K562 (cell line): ENCODE data around the gene PNMA8A. TPM values are rescaled to one million over a fixed set of nuclear protein-coding genes. Genes with fewer than 3 reads are reported as not detected.

Experiments
- ATAC-seq: fragments of 200-7000 bp; cut with Tn5 transposase; 3 replicates; pipeline ENCODE4 v1.9.1; 2020; ENCODE audit warnings: moderate library complexity
- BruUV-seq: library from RNA; stranded (reverse); fragments of 400-500 nt; replicated peaks from 2 replicates; lab custom pipeline; 2021; lab: Mats Ljungman, UMichigan
- CTCF ChIA-PET: fragments of 300-600 bp; formaldehyde crosslinking; extraction: SDS; loops from one replicate; lab custom pipeline; 2021; ENCODE audit warnings: low intra/inter-chr PET ratio; lab: Yijun Ruan, JAX
- POLR2A ChIA-PET: fragments of 300-600, 350-650 bp; sonication (Branson Sonifier 250); formaldehyde crosslinking; extraction: SDS; loops from one replicate; lab custom pipeline; 2021; ENCODE audit warnings: antibody characterized with exemption, inconsistent platforms; lab: Yijun Ruan, JAX
- DNase-seq, 4 experiments: peaks; one replicate each; pipeline versions ENCODE4 v3.0.0 to v3.0.0-alpha.2; 2011 to 2018; ENCODE audit warnings: low spot score in 3 of 4, mixed read lengths in 3 of 4; ENCODE audit errors: extremely low read depth in 1 of 4
- FAIRE-seq: peaks from 2 replicates; lab custom pipeline; 2011; peaks lifted over from hg19 to GRCh38; lab: Jason Lieb, UNC
- H2AFZ ChIP-seq: 2 replicates; pipeline ENCODE4 v1.6.0; 2011; ENCODE audit warnings: low read depth, low read length, control low read depth, inconsistent platforms
- H3K27ac ChIP-seq: fragments of 200-600 bp; 3 replicates; pipeline ENCODE4 v1.8.0; 2011; ENCODE audit warnings: low read depth, mild to moderate bottlenecking, control low read depth, inconsistent platforms, low read length, moderate library complexity, mixed read lengths; ENCODE audit errors: extremely low read depth
- H3K27me3 ChIP-seq, 2 experiments: fragments of 300-600 bp in 1 of 2; 2 replicates in 1 of 2; 3 replicates in 1 of 2; pipeline versions ENCODE4 v1.6.0 to v1.8.0; 2011; ENCODE audit warnings: inconsistent platforms in 2 of 2, low read length in 2 of 2, mild to moderate bottlenecking in 1 of 2, mixed read lengths in 1 of 2, moderate library complexity in 1 of 2; ENCODE audit not compliant: control insufficient read depth in 2 of 2, insufficient read depth in 2 of 2
- H3K36me3 ChIP-seq: fragments of 300-600 bp; 3 replicates; pipeline ENCODE4 v1.8.0; 2011; ENCODE audit warnings: mild to moderate bottlenecking, low read length, inconsistent platforms; ENCODE audit not compliant: control insufficient read depth, insufficient read depth
- H3K4me1 ChIP-seq, 2 experiments: fragments of 200-600 bp in 1 of 2; replicated peaks in 1 of 2; 2 replicates in 1 of 2; 3 replicates in 1 of 2; pipeline versions ENCODE4 v1.5.1 to v1.8.0; 2011; ENCODE audit warnings: inconsistent platforms in 2 of 2, low read length in 2 of 2, mild to moderate bottlenecking in 1 of 2, mixed read lengths in 1 of 2, moderate library complexity in 1 of 2; ENCODE audit not compliant: control insufficient read depth in 2 of 2, insufficient read depth in 2 of 2
- H3K4me2 ChIP-seq: 2 replicates; pipeline ENCODE4 v1.6.1; 2011; ENCODE audit warnings: low read length, control low read depth, inconsistent platforms, mixed read lengths; ENCODE audit not compliant: insufficient read depth
- H3K4me3 ChIP-seq: fragments of 200-600 bp; sonication (generic), shearing (Covaris generic); 2 replicates; pipeline ENCODE4 v1.5.1; 2016; ENCODE audit warnings: control low read depth, inconsistent platforms
- H3K79me2 ChIP-seq: fragments of 200-600 bp; 3 replicates; pipeline ENCODE4 v1.8.0; 2011; ENCODE audit warnings: low read length, inconsistent platforms; ENCODE audit not compliant: control insufficient read depth, insufficient read depth
- H3K9ac ChIP-seq, 2 experiments: 2 replicates each; pipeline versions ENCODE4 v1.6.0 to v1.6.1; 2011; ENCODE audit warnings: low read depth in 2 of 2, low read length in 2 of 2, control low read depth in 1 of 2, inconsistent platforms in 1 of 2, mild to moderate bottlenecking in 1 of 2, mixed read lengths in 1 of 2; ENCODE audit not compliant: insufficient read depth in 1 of 2
- H3K9me1 ChIP-seq: one replicate; pipeline ENCODE4 v1.6.0; 2011; ENCODE audit warnings: inconsistent platforms, mild to moderate bottlenecking, low read length, moderate library complexity; ENCODE audit not compliant: control insufficient read depth, insufficient read depth
- H3K9me3 ChIP-seq: replicated peaks from 2 replicates; pipeline ENCODE4 v1.5.1; 2011; ENCODE audit warnings: low read depth, low read length, inconsistent platforms; ENCODE audit not compliant: control insufficient read depth, insufficient read depth
- H4K20me1 ChIP-seq: replicated peaks from 2 replicates; pipeline ENCODE4 v1.6.1; 2011; ENCODE audit warnings: low read length, inconsistent platforms, mixed read lengths; ENCODE audit not compliant: control insufficient read depth, insufficient read depth
- HCFC1 ChIP-seq: IDR thresholded peaks from 2 replicates; pipeline ENCODE4 v1.6.1; 2012; ENCODE audit warnings: low read depth, low read length, improper control_type of control experiment
- PRPF4 ChIP-seq: fragments of 200-400 bp; formaldehyde crosslinking; IDR thresholded peaks from one replicate; pipeline ENCODE4 v1.6.1; 2017; ENCODE audit warnings: low read length, low read depth, mild to moderate bottlenecking; ENCODE audit not compliant: insufficient read depth, poor library complexity, severe bottlenecking
- SREBF1 ChIP-seq: fragments of 150-350 bp; IDR thresholded peaks from 2 replicates; pipeline ENCODE4 v1.6.1; 2014; ENCODE audit warnings: antibody characterized with exemption, low read depth, low read length, borderline replicate concordance
- ZNF3 ChIP-seq: fragments of 250-450 bp; sonication (Bioruptor Pico); IDR thresholded peaks from 2 replicates; pipeline ENCODE4 v1.5.0; 2021; ENCODE audit warnings: mild to moderate bottlenecking, moderate library complexity
- WGBS: fragments of 100-300 bp; shearing (Covaris generic); methylation state at CpG from one replicate; pipeline ENCODE4 v1.1.6; 2016; ENCODE audit warnings: low coverage, mixed read lengths; ENCODE audit not compliant: insufficient coverage; ENCODE audit errors: missing lambda C conversion rate; 5-methylcytosine and 5-hydroxymethylcytosine counted together
- in situ Hi-C: fragments of 300-500 bp; cut with MboI; formaldehyde crosslinking; loops from 4 replicates; pipeline ENCODE4 v1.15.0; 2018; ENCODE audit warnings: inconsistent platforms, mixed read lengths
- intact Hi-C: fragments of 100-400 bp; cut with micrococcal nuclease; formaldehyde crosslinking; loops from 2 replicates; pipeline ENCODE4 v1.14.2; 2022
- polyA plus RNA-seq, 8 experiments: library from polyadenylated mRNA; depleted of rRNA in 4 of 8; stranded (reverse) in 5 of 8; unstranded in 3 of 8; fragments of >200 nt; fragmentation: Nextera tagmentation in 2 of 8; fragmentation: Illumina TruSeq in 1 of 8; extraction: Ambion mirVana in 2 of 8; extraction: Trizol in 1 of 8; gene quantifications; 2 replicates each; pipeline versions ENCODE4 v1.2.1 to v1.2.3, GENCODE V29; 2011 to 2014; ENCODE audit warnings: inconsistent platforms in 1 of 8, missing spikeins in 1 of 8
- total RNA-seq, 7 experiments: library from RNA; depleted of rRNA in 6 of 7; stranded (reverse); fragments of >200 nt in 6 of 7; fragmentation: Illumina TruSeq in 2 of 7; extraction: Trizol in 2 of 7; gene quantifications; 2 replicates each; pipeline versions ENCODE4 v1.2.1 to v1.2.3, GENCODE V29; 2011 to 2021; ENCODE audit warnings: low replicate concordance in 1 of 7
- TF ChIP-seq, protein P1 (sequence below), 3 experiments: IDR thresholded peaks in 2 of 3; conservative IDR thresholded peaks in 1 of 3; 2 replicates each; pipeline ENCODE4 v1.5.1; 2011 to 2012; ENCODE audit warnings: low read length in 3 of 3, mild to moderate bottlenecking in 3 of 3, control low read depth in 2 of 3, improper control_type of control experiment in 1 of 3, inconsistent platforms in 1 of 3, low read depth in 1 of 3, mixed read lengths in 1 of 3, moderate library complexity in 1 of 3; ENCODE audit not compliant: insufficient read depth in 2 of 3

PNMA8A gene
- total and polyA plus RNA-seq, 9 of the 15 experiments (the other 6 are each of a cell fraction or from before 2014, with no cell fraction given), result 6.6 to 23.8 (median 14.9) TPM

- POLR2A ChIA-PET, result no interaction called here
- Histone ChIP-seq H3K27me3 (peaks cover 64 to 88% of the 10 kb centered on the region in 2 experiments), H3K4me3 (no peak overlapping the region), H3K27ac (no peak overlapping the region), H2AFZ (no peak overlapping the region), H3K9ac (no peak overlapping the region), H3K9me1 (no peaks in the 10 kb centered on the region), H3K36me3 (no peaks in the 10 kb centered on the region), H3K9me3 (no peaks in the 10 kb centered on the region; the same call in 1 of the 2 replicates), H4K20me1 (peaks cover 16% of the 10 kb centered on the region), H3K79me2 (no peaks in the 10 kb centered on the region)
- FAIRE-seq, result no peak
- no peak for DNase-seq
- 2% methylated on average over 18 of the region's 18 CpGs for WGBS
- CTCF ChIA-PET, result interaction anchor here (0.5 to 0.6 kb wide), 2 partner anchors 20 to 134 kb away, joined by 3 read pairs; no protein-coding TSS in a partner anchor
- ATAC-seq, result no peak
- BruUV-seq, result no TSS peak
- in situ Hi-C loops, result no loop called here
- TF ChIP-seq HCFC1 (no peak), PRPF4 (no peak), SREBF1 (no peak), ZNF3 (CRISPR knock-in tag) (no peak)
- TF ChIP-seq, protein P1, sequence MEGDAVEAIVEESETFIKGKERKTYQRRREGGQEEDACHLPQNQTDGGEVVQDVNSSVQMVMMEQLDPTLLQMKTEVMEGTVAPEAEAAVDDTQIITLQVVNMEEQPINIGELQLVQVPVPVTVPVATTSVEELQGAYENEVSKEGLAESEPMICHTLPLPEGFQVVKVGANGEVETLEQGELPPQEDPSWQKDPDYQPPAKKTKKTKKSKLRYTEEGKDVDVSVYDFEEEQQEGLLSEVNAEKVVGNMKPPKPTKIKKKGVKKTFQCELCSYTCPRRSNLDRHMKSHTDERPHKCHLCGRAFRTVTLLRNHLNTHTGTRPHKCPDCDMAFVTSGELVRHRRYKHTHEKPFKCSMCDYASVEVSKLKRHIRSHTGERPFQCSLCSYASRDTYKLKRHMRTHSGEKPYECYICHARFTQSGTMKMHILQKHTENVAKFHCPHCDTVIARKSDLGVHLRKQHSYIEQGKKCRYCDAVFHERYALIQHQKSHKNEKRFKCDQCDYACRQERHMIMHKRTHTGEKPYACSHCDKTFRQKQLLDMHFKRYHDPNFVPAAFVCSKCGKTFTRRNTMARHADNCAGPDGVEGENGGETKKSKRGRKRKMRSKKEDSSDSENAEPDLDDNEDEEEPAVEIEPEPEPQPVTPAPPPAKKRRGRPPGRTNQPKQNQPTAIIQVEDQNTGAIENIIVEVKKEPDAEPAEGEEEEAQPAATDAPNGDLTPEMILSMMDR (IDR thresholded peaks at IDR 0.05 in 2 of 3, conservative IDR thresholded peaks at IDR 0.05 in 1 of 3; ENCODE audit: insufficient read depth in 2 of 3, low read depth in 1 of 3, low read length in 3 of 3), result no peak
- TF ChIP-seq, all 486 proteins: peak for 0
- no peak overlapping the region for H3K4me2 ChIP-seq
- intact Hi-C loops, result no loop called here
- H3K4me1 ChIP-seq, result peaks cover 0 to 50% of the 10 kb centered on the region in 2 experiments; a peak in 4 of 5 replicates
Measured at GRCh38 chr19:46491975-46492682, 20.8 kb upstream of the PNMA8A start.
